ENCODE data around the gene TESPA1. TPM values are rescaled to one million over a fixed set of nuclear protein-coding genes. Genes with fewer than 3 reads are reported as not detected.
"Not testable (repeated sequence)": the region's sequence is repeated elsewhere in the genome, so short reads cannot be mapped to it uniquely, and the experiment has no call there.

Gene TESPA1
- total RNA-seq, 2 experiments from 2014 or later: 92.6 to 95.9 TPM

- DNase-seq: no peak
- Mint-ChIP-seq H3K9me3 (peaks cover 2% of the 10 kb centered on the region), H3K4me1 (peaks cover 55% of the 10 kb centered on the region), H3K4me3 (no peak overlapping the region), H3K36me3 (peaks cover 11% of the 10 kb centered on the region), H3K27ac (peak overlapping the region; percentile 99), H3K27me3 (no peaks in the 10 kb centered on the region)
Observed at GRCh38 chr12:54991991-54992375, 7.4 kb upstream of the TESPA1 start.

- Mint-ChIP-seq H3K4me1 (peaks cover 61% of the 10 kb centered on the region), H3K9me3 (peaks cover 7% of the 10 kb centered on the region), H3K27me3 (no peaks in the 10 kb centered on the region), H3K4me3 (peak overlapping the region; percentile 86), H3K27ac (peak overlapping the region; percentile 99), H3K36me3 (peaks cover 16% of the 10 kb centered on the region)
- DNase-seq: peak; percentile 55
Observed at GRCh38 chr12:54991161-54991990, 6.8 kb upstream of the TESPA1 start.

- Mint-ChIP-seq H3K4me3 (no peak overlapping the region), H3K27ac (peak overlapping the region; percentile 99), H3K9me3 (peaks cover 7% of the 10 kb centered on the region), H3K36me3 (peaks cover 16% of the 10 kb centered on the region), H3K4me1 (peaks cover 68% of the 10 kb centered on the region), H3K27me3 (no peaks in the 10 kb centered on the region)
- no peak for DNase-seq
Observed at GRCh38 chr12:54989829-54990228, 5.3 kb upstream of the TESPA1 start.

GRCh38 chr12:54988402-54989054 lies 4.0 kb upstream of the TESPA1 start:
- peak overlapping the region; percentile 35 for H3K27ac Mint-ChIP-seq
- DNase-seq: no peak
- H3K9me3 Mint-ChIP-seq: peaks cover 7% of the 10 kb centered on the region
- H3K36me3 Mint-ChIP-seq: peaks cover 22% of the 10 kb centered on the region
- no peaks in the 10 kb centered on the region for H3K27me3 Mint-ChIP-seq
- H3K4me1 Mint-ChIP-seq: peaks cover 62% of the 10 kb centered on the region
- H3K4me3 Mint-ChIP-seq: peak overlapping the region; percentile 41

GRCh38 chr12:54987611-54988231 lies 3.2 kb upstream of the TESPA1 start:
- peaks cover 7% of the 10 kb centered on the region for H3K9me3 Mint-ChIP-seq
- no peak overlapping the region for H3K4me3 Mint-ChIP-seq
- peaks cover 62% of the 10 kb centered on the region for H3K4me1 Mint-ChIP-seq
- H3K27me3 Mint-ChIP-seq: no peaks in the 10 kb centered on the region
- H3K36me3 Mint-ChIP-seq: peaks cover 30% of the 10 kb centered on the region
- DNase-seq: no peak
- H3K27ac Mint-ChIP-seq: peak overlapping the region; percentile 50

GRCh38 chr12:54986773-54987172 lies 2.2 kb upstream of the TESPA1 start:
- not testable (repeated sequence) for H3K27me3 Mint-ChIP-seq, H3K4me3 Mint-ChIP-seq, H3K9me3 Mint-ChIP-seq, DNase-seq
- Mint-ChIP-seq H3K36me3 (peaks cover 40% of the 10 kb centered on the region), H3K27ac (peak overlapping the region; percentile 76), H3K4me1 (peaks cover 63% of the 10 kb centered on the region)

- peaks cover 65% of the 10 kb centered on the region for H3K36me3 Mint-ChIP-seq
- peak overlapping the region; percentile 87 for H3K4me3 Mint-ChIP-seq
- peak; percentile 46 for DNase-seq
Observed at GRCh38 chr12:54983536-54984101, 943 bp downstream of the TESPA1 start.

GRCh38 chr12:54981796-54982195 lies 2.8 kb downstream of the TESPA1 start:
- Mint-ChIP-seq H3K4me3 (peak overlapping the region; percentile 87), H3K4me1 (peaks cover 67% of the 10 kb centered on the region), H3K27me3 (no peaks in the 10 kb centered on the region), H3K9me3 (peaks cover 3% of the 10 kb centered on the region), H3K27ac (peak overlapping the region; percentile 91), H3K36me3 (peaks cover 73% of the 10 kb centered on the region)
- DNase-seq: peak; percentile 61

More at GRCh38 chr12:54983536-54984101, 943 bp downstream of the TESPA1 start:
- H3K27ac Mint-ChIP-seq: peak overlapping the region; percentile 91
- H3K27me3 Mint-ChIP-seq: no peaks in the 10 kb centered on the region
- peaks cover 7% of the 10 kb centered on the region for H3K9me3 Mint-ChIP-seq
- peaks cover 60% of the 10 kb centered on the region for H3K4me1 Mint-ChIP-seq

- H3K4me3 Mint-ChIP-seq: peak overlapping the region; percentile 87
- peaks cover 82% of the 10 kb centered on the region for H3K36me3 Mint-ChIP-seq
- H3K4me1 Mint-ChIP-seq: peaks cover 71% of the 10 kb centered on the region
- H3K27ac Mint-ChIP-seq: peak overlapping the region; percentile 91
- H3K9me3 Mint-ChIP-seq: no peaks in the 10 kb centered on the region
- H3K27me3 Mint-ChIP-seq: no peaks in the 10 kb centered on the region
- DNase-seq: peak; percentile 39
Observed at GRCh38 chr12:54980341-54980740, 4.2 kb downstream of the TESPA1 start.

GRCh38 chr12:54977857-54978256 lies 6.7 kb downstream of the TESPA1 start:
- Mint-ChIP-seq H3K27me3 (no peaks in the 10 kb centered on the region), H3K9me3 (no peaks in the 10 kb centered on the region), H3K27ac (peak overlapping the region; percentile 57), H3K4me1 (peaks cover 83% of the 10 kb centered on the region), H3K4me3 (peak overlapping the region; percentile 87), H3K36me3 (peaks cover 92% of the 10 kb centered on the region)
- DNase-seq: no peak

GRCh38 chr12:54977155-54977554 lies 7.4 kb downstream of the TESPA1 start:
- no peaks in the 10 kb centered on the region for H3K9me3 Mint-ChIP-seq
- DNase-seq: no peak
- H3K36me3 Mint-ChIP-seq: peaks cover 91% of the 10 kb centered on the region
- no peaks in the 10 kb centered on the region for H3K27me3 Mint-ChIP-seq
- peak overlapping the region; percentile 57 for H3K27ac Mint-ChIP-seq
- H3K4me3 Mint-ChIP-seq: peak overlapping the region; percentile 87
- H3K4me1 Mint-ChIP-seq: peaks cover 78% of the 10 kb centered on the region

- no peak for DNase-seq
- H3K27ac Mint-ChIP-seq: peak overlapping the region; percentile 85
- H3K4me1 Mint-ChIP-seq: peaks cover 77% of the 10 kb centered on the region
- H3K36me3 Mint-ChIP-seq: peaks cover 90% of the 10 kb centered on the region
- H3K27me3 Mint-ChIP-seq: no peaks in the 10 kb centered on the region
- H3K9me3 Mint-ChIP-seq: no peaks in the 10 kb centered on the region
- peak overlapping the region; percentile 62 for H3K4me3 Mint-ChIP-seq
Observed at GRCh38 chr12:54975875-54976274, 8.7 kb downstream of the TESPA1 start.

- peaks cover 90% of the 10 kb centered on the region for H3K36me3 Mint-ChIP-seq
- H3K27me3 Mint-ChIP-seq: no peaks in the 10 kb centered on the region
- no peaks in the 10 kb centered on the region for H3K9me3 Mint-ChIP-seq
- peak overlapping the region; percentile 69 for H3K27ac Mint-ChIP-seq
- H3K4me1 Mint-ChIP-seq: peaks cover 79% of the 10 kb centered on the region
- DNase-seq: no peak
- H3K4me3 Mint-ChIP-seq: no peak overlapping the region
Observed at GRCh38 chr12:54975272-54975671, 9.3 kb downstream of the TESPA1 start.

- peaks cover 74% of the 10 kb centered on the region for H3K4me1 Mint-ChIP-seq
- no peaks in the 10 kb centered on the region for H3K27me3 Mint-ChIP-seq
- peaks cover 82% of the 10 kb centered on the region for H3K36me3 Mint-ChIP-seq
- H3K27ac Mint-ChIP-seq: peak overlapping the region; percentile 69
- H3K4me3 Mint-ChIP-seq: no peak overlapping the region
- H3K9me3 Mint-ChIP-seq: no peaks in the 10 kb centered on the region
- DNase-seq: no peak
Observed at GRCh38 chr12:54974279-54974678, 10.3 kb downstream of the TESPA1 start.

- Mint-ChIP-seq H3K27ac (peak overlapping the region; percentile 65), H3K4me1 (peaks cover 69% of the 10 kb centered on the region), H3K36me3 (peaks cover 76% of the 10 kb centered on the region), H3K9me3 (no peaks in the 10 kb centered on the region), H3K27me3 (no peaks in the 10 kb centered on the region), H3K4me3 (no peak overlapping the region)
- DNase-seq: no peak
Observed at GRCh38 chr12:54973556-54973955, 11.0 kb downstream of the TESPA1 start.

Measured in activated naive CD8-positive, alpha-beta T cell treated with anti-CD3 and anti-CD28 coated beads for 36 hours (primary cell).